NCI-H1417 (cell line): ENCODE results near the gene GCNT3.

Experiments used
- DNase-seq, 3 experiments: peaks; one replicate each; lab custom pipeline; 2025; lab: John Stamatoyannopoulos, UW

Gene GCNT3

GRCh38 chr15:59611276-59612260, at the start of gene GCNT3:
Gene GCNT3 (plus strand): TSS chr15:59611783. CDS start chr15:59618239, 6,456 bp downstream.
- no peak for DNase-seq

GRCh38 chr15:59562448-59563186, 49.0 kb upstream of the GCNT3 start:
- DNase-seq = no peak

GRCh38 chr15:59565299-59565698, 46.3 kb upstream of the GCNT3 start:
- no peak for DNase-seq

- no peak for DNase-seq
Observed at GRCh38 chr15:59567324-59567723, 44.3 kb upstream of the GCNT3 start.

- no peak for DNase-seq
Observed at GRCh38 chr15:59569477-59569876, 42.1 kb upstream of the GCNT3 start.

- DNase-seq = no peak
Observed at GRCh38 chr15:59570315-59570714, 41.3 kb upstream of the GCNT3 start.

- DNase-seq = no peak
Observed at GRCh38 chr15:59571606-59572005, 40.0 kb upstream of the GCNT3 start.

GRCh38 chr15:59583088-59583487, 28.5 kb upstream of the GCNT3 start:
- no peak for DNase-seq

GRCh38 chr15:59587085-59587826, 24.3 kb upstream of the GCNT3 start:
- DNase-seq = peak; percentile 11 to 92 (median 68)

GRCh38 chr15:59590027-59590426, 21.6 kb upstream of the GCNT3 start:
- no peak for DNase-seq

- DNase-seq = peak in 2 of 3 experiments; percentile 27 to 51
Observed at GRCh38 chr15:59591356-59591755, 20.2 kb upstream of the GCNT3 start.

- DNase-seq = no peak
Observed at GRCh38 chr15:59594493-59594942, 17.1 kb upstream of the GCNT3 start.

GRCh38 chr15:59594991-59595390, 16.6 kb upstream of the GCNT3 start:
- no peak for DNase-seq

- DNase-seq = no peak
Observed at GRCh38 chr15:59595434-59595915, 16.1 kb upstream of the GCNT3 start.

GRCh38 chr15:59596640-59597039, 14.9 kb upstream of the GCNT3 start:
- DNase-seq = no peak

- no peak for DNase-seq
Observed at GRCh38 chr15:59598461-59598860, 13.1 kb upstream of the GCNT3 start.

GRCh38 chr15:59605994-59606393, 5.6 kb upstream of the GCNT3 start:
- no peak for DNase-seq

GRCh38 chr15:59609730-59610712, 1.6 kb upstream of the GCNT3 start:
- no peak for DNase-seq

- DNase-seq = no peak
Observed at GRCh38 chr15:59614153-59614552, 2.6 kb downstream of the GCNT3 start.

- DNase-seq = no peak
Observed at GRCh38 chr15:59615661-59616060, 4.1 kb downstream of the GCNT3 start.

GRCh38 chr15:59616379-59616778, 4.8 kb downstream of the GCNT3 start:
- DNase-seq = peak; percentile 32 to 61 (median 56)
